H9 (cell line): ENCODE results near the gene MFRP. TPM values are rescaled to one million over a fixed set of nuclear protein-coding genes. Genes with fewer than 3 reads are reported as not detected.

Source experiments
- DNase-seq: peaks from one replicate; pipeline ENCODE4 v3.0.0-alpha.2; 2017
- H2AFZ ChIP-seq: one replicate; pipeline ENCODE4 v1.6.1; 2013; ENCODE audit warnings: mild to moderate bottlenecking, low read length, control low read depth, moderate library complexity
- H2AK5ac ChIP-seq: 2 replicates; pipeline ENCODE4 v1.6.1; 2013; ENCODE audit warnings: low read length, control low read depth, mixed read lengths; ENCODE audit not compliant: insufficient read length
- H2BK120ac ChIP-seq: one replicate; pipeline ENCODE4 v1.6.1; 2013; ENCODE audit warnings: low read depth, mild to moderate bottlenecking, low read length, control low read depth, inconsistent platforms; ENCODE audit not compliant: poor library complexity, severe bottlenecking
- H2BK12ac ChIP-seq: 2 replicates; pipeline ENCODE4 v1.6.1; 2013; ENCODE audit warnings: low read length, control low read depth, mixed read lengths, low read depth; ENCODE audit not compliant: insufficient read length
- H2BK15ac ChIP-seq: 2 replicates; pipeline ENCODE4 v1.6.1; 2013; ENCODE audit warnings: low read depth, low read length, control low read depth
- H2BK20ac ChIP-seq: one replicate; pipeline ENCODE4 v1.6.1; 2013; ENCODE audit warnings: low read depth, mild to moderate bottlenecking, low read length, control low read depth, inconsistent platforms; ENCODE audit not compliant: poor library complexity, severe bottlenecking
- H2BK5ac ChIP-seq: 2 replicates; pipeline ENCODE4 v1.6.1; 2013; ENCODE audit warnings: low read length, control low read depth, mixed read lengths; ENCODE audit not compliant: insufficient read length
- H3K14ac ChIP-seq: 2 replicates; pipeline ENCODE4 v1.6.1; 2013; ENCODE audit warnings: low read length, control low read depth; ENCODE audit not compliant: insufficient read depth
- H3K18ac ChIP-seq: 2 replicates; pipeline ENCODE4 v1.6.1; 2013; ENCODE audit warnings: low read depth, mild to moderate bottlenecking, mixed read lengths, low read length, control low read depth; ENCODE audit not compliant: insufficient read length
- H3K23ac ChIP-seq: 2 replicates; pipeline ENCODE4 v1.6.1; 2013; ENCODE audit warnings: low read length, control low read depth, mixed read lengths, low read depth; ENCODE audit not compliant: insufficient read length
- H3K23me2 ChIP-seq: 2 replicates; pipeline ENCODE4 v1.6.1; 2013; ENCODE audit warnings: low read depth, mild to moderate bottlenecking, mixed read lengths, low read length, control low read depth; ENCODE audit not compliant: insufficient read length, poor library complexity, severe bottlenecking
- H3K27ac ChIP-seq: 2 replicates; pipeline ENCODE4 v1.5.1; 2013; ENCODE audit warnings: low read length, control low read depth, mixed read lengths, low read depth; ENCODE audit not compliant: insufficient read length
- H3K27me3 ChIP-seq: 2 replicates; pipeline ENCODE4 v1.6.1; 2013; ENCODE audit warnings: low read length, control low read depth, inconsistent platforms; ENCODE audit not compliant: insufficient read depth
- H3K4ac ChIP-seq: 2 replicates; pipeline ENCODE4 v1.6.1; 2013; ENCODE audit warnings: low read depth, mild to moderate bottlenecking, control low read depth, inconsistent platforms, low read length, moderate library complexity
- H3K4me1 ChIP-seq: 2 replicates; pipeline ENCODE4 v1.6.1; 2013; ENCODE audit warnings: low read length, control low read depth, inconsistent platforms; ENCODE audit not compliant: insufficient read depth
- H3K4me2 ChIP-seq: 2 replicates; pipeline ENCODE4 v1.6.1; 2013; ENCODE audit warnings: low read length, control low read depth, mixed read lengths; ENCODE audit not compliant: insufficient read length, insufficient read depth
- H3K56ac ChIP-seq: 2 replicates; pipeline ENCODE4 v1.6.1; 2013; ENCODE audit warnings: low read depth, mild to moderate bottlenecking, mixed read lengths, low read length, control low read depth; ENCODE audit not compliant: insufficient read length
- H3K79me1 ChIP-seq: 2 replicates; pipeline ENCODE4 v1.6.1; 2013; ENCODE audit warnings: low read depth, mild to moderate bottlenecking, moderate library complexity, low read length, control low read depth, inconsistent platforms; ENCODE audit not compliant: insufficient read depth, poor library complexity, severe bottlenecking
- H3K79me2 ChIP-seq: 2 replicates; pipeline ENCODE4 v1.6.1; 2013; ENCODE audit warnings: low read length, control low read depth, inconsistent platforms; ENCODE audit not compliant: insufficient read depth
- H3K9ac ChIP-seq: 2 replicates; pipeline ENCODE4 v1.6.1; 2013; ENCODE audit warnings: low read length, control low read depth, mixed read lengths; ENCODE audit not compliant: insufficient read length; ENCODE audit errors: extremely low read depth
- H3K9me3 ChIP-seq: one replicate; pipeline ENCODE4 v1.6.1; 2013; ENCODE audit warnings: low read depth, low read length, inconsistent platforms; ENCODE audit not compliant: control insufficient read depth
- H3T11ph ChIP-seq: one replicate; pipeline ENCODE4 v1.6.1; 2013; ENCODE audit warnings: mild to moderate bottlenecking, low read length, control low read depth, inconsistent platforms
- H4K20me1 ChIP-seq: one replicate; pipeline ENCODE4 v1.6.1; 2013; ENCODE audit not compliant: control insufficient read depth, insufficient read length, insufficient read depth
- H4K5ac ChIP-seq: 2 replicates; pipeline ENCODE4 v1.6.1; 2013; ENCODE audit warnings: low read depth, mild to moderate bottlenecking, mixed read lengths, low read length, control low read depth; ENCODE audit not compliant: insufficient read length
- H4K8ac ChIP-seq: replicated peaks from 2 replicates; pipeline ENCODE4 v1.6.1; 2013; ENCODE audit warnings: low read length, control low read depth, mixed read lengths, low read depth; ENCODE audit not compliant: insufficient read length
- H4K91ac ChIP-seq: 2 replicates; pipeline ENCODE4 v1.6.1; 2013; ENCODE audit warnings: low read depth, mild to moderate bottlenecking, moderate library complexity, mixed read lengths, low read length, control low read depth; ENCODE audit not compliant: insufficient read length
- H3K27ac Mint-ChIP-seq, 3 experiments: 2 replicates in 2 of 3; 3 replicates in 1 of 3; pipeline ENCODE4 v1.8.0; 2020 to 2021; ENCODE audit warnings: mixed read lengths in 3 of 3, mild to moderate bottlenecking in 1 of 3, moderate library complexity in 1 of 3
- H3K27me3 Mint-ChIP-seq: 2 replicates; pipeline ENCODE4 v1.8.0; 2021; ENCODE audit warnings: low read depth, mild to moderate bottlenecking, moderate library complexity, mixed read lengths
- H3K36me3 Mint-ChIP-seq, 3 experiments: 2 replicates in 2 of 3; 3 replicates in 1 of 3; pipeline ENCODE4 v1.8.0; 2020 to 2021; ENCODE audit warnings: low read depth in 3 of 3, mixed read lengths in 3 of 3; ENCODE audit not compliant: insufficient read depth in 1 of 3
- H3K4me1 Mint-ChIP-seq, 2 experiments: 2 replicates each; pipeline ENCODE4 v1.8.0; 2020; ENCODE audit warnings: mixed read lengths in 2 of 2
- H3K4me3 Mint-ChIP-seq, 2 experiments: 2 replicates in 1 of 2; 3 replicates in 1 of 2; pipeline ENCODE4 v1.8.0; 2020 to 2021; ENCODE audit warnings: mild to moderate bottlenecking in 2 of 2, mixed read lengths in 2 of 2, moderate library complexity in 1 of 2
- H3K9me3 Mint-ChIP-seq, 2 experiments: 2 replicates in 1 of 2; 3 replicates in 1 of 2; pipeline ENCODE4 v1.8.0; 2020; ENCODE audit warnings: mild to moderate bottlenecking in 2 of 2, mixed read lengths in 2 of 2, moderate library complexity in 1 of 2
- WGBS: extraction: QIAGEN DNeasy Blood & Tissue Kit; methylation state at CpG from one replicate; pipeline ENCODE4 v1.1.7; 2013; ENCODE audit warnings: missing lambda C conversion rate, low lambda C conversion rate, mixed read lengths; ENCODE audit not compliant: insufficient read length; ENCODE audit errors: extremely low coverage; 5-methylcytosine and 5-hydroxymethylcytosine counted together
- total RNA-seq: library from RNA; stranded (reverse); gene quantifications from 2 replicates; pipeline ENCODE4 v1.2.1, GENCODE V29; 2021
- TF ChIP-seq, protein P1 (sequence below): fragments of 200-600 bp; sonication (generic); conservative IDR thresholded peaks from 3 replicates; pipeline ENCODE4 v1.8.0; 2021; ENCODE audit warnings: antibody characterized with exemption, mild to moderate bottlenecking

The MFRP gene
- total RNA-seq, 1 experiment from 2014 or later: not detected

DNA sequence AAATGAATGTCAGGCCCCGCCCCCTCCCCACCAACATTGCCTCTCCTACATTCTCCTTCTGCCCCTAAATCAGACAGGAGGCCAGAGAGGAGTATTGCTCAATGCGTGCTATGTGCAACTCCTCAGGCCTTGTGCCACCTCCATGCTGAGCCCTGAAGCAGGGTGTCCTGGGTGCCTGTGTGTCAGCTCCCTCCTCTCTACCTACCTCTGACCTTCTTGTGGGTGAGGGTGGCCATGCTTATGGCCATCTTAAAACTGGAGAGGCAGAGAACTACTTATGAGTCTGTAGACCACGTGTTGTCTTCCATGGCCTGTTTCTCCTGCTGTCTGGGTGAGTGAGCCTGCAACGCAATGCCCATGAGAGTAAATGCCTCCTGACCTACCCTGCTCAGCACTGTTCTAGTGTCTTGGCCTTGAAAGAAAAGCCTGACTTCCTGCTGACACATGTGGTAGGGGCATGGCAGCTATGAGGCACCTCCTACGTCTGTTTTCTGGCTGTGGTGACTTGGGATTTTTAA lies 40.1 kb downstream of the MFRP start:
- Mint-ChIP-seq H3K36me3 (peaks cover 7 to 67% (median 50%) of the 10 kb centered on the region in 3 experiments; a peak in 6 of 7 replicates), H3K4me1 (peaks cover 10 to 18% of the 10 kb centered on the region in 2 experiments; a peak in 3 of 4 replicates), H3K27me3 (no peaks in the 10 kb centered on the region), H3K27ac (peak overlapping the region; percentile 47 to 91 (median 79); a peak in 4 of 7 replicates), H3K4me3 (no peak overlapping the region), H3K9me3 (no peaks in the 10 kb centered on the region)
- no peak overlapping the region for H3K18ac ChIP-seq
- no peak overlapping the region for H4K5ac ChIP-seq
- TF ChIP-seq, protein P1, sequence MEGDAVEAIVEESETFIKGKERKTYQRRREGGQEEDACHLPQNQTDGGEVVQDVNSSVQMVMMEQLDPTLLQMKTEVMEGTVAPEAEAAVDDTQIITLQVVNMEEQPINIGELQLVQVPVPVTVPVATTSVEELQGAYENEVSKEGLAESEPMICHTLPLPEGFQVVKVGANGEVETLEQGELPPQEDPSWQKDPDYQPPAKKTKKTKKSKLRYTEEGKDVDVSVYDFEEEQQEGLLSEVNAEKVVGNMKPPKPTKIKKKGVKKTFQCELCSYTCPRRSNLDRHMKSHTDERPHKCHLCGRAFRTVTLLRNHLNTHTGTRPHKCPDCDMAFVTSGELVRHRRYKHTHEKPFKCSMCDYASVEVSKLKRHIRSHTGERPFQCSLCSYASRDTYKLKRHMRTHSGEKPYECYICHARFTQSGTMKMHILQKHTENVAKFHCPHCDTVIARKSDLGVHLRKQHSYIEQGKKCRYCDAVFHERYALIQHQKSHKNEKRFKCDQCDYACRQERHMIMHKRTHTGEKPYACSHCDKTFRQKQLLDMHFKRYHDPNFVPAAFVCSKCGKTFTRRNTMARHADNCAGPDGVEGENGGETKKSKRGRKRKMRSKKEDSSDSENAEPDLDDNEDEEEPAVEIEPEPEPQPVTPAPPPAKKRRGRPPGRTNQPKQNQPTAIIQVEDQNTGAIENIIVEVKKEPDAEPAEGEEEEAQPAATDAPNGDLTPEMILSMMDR: no peak
- H2BK12ac ChIP-seq: no peak overlapping the region
- H2AFZ ChIP-seq: no peak overlapping the region
- no peaks in the 10 kb centered on the region for H3K9me3 ChIP-seq
- no peaks in the 10 kb centered on the region for H3K79me1 ChIP-seq
- H3K23ac ChIP-seq: no peak overlapping the region
- no peaks in the 10 kb centered on the region for H3K27me3 ChIP-seq
- no peak overlapping the region for H2BK20ac ChIP-seq
- H3K4me2 ChIP-seq: no peak overlapping the region
- H3K4ac ChIP-seq: no peak overlapping the region
- no peaks in the 10 kb centered on the region for H3K4me1 ChIP-seq
- no peak overlapping the region for H2AK5ac ChIP-seq
- H3K27ac ChIP-seq: no peak overlapping the region
- H3K14ac ChIP-seq: no peak overlapping the region
- no peak overlapping the region for H3K56ac ChIP-seq
- no peak overlapping the region for H2BK5ac ChIP-seq
- H3T11ph ChIP-seq: no peak overlapping the region
- no peaks in the 10 kb centered on the region for H4K20me1 ChIP-seq
- no peak for DNase-seq
- H3K23me2 ChIP-seq: no peaks in the 10 kb centered on the region
- no peak overlapping the region for H2BK120ac ChIP-seq
- no peak overlapping the region for H4K91ac ChIP-seq
- no peak overlapping the region for H3K9ac ChIP-seq
- no peak overlapping the region for H2BK15ac ChIP-seq
- H4K8ac ChIP-seq: no peak overlapping the region
- no CpG with 5 or more reads among the region's 5 CpGs for WGBS
- H3K79me2 ChIP-seq: no peaks in the 10 kb centered on the region
